Measurements from ENCODE around the gene HACL1.

HACL1 gene

DNA sequence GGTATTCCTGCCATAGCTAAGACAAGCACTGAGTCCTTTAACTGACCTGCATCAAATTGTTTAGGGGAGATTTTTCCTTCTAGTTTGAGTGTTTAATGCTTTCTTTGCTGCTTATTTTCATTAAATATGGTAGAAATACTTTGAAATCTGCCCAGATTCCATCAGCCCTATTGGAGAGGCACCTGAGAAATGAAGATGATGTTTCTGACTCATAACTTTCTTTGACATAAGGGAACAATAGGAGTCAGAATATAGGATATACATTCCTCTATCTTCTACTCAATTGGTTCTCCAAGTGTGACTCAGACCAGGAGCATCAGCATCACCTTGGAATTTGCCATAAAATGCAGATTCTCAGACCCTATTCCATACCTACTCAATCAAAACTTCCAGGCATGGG, 27.6 kb upstream of the HACL1 start:
- Histone ChIP-seq H3K9me3 (ENCODE audit: control insufficient read depth, insufficient read depth, low read depth, low read length) (no peaks in the 10 kb centered on the region), H3K4me3 (ENCODE audit: low read depth, low read length) (no peak overlapping the region), H3K36me3 (ENCODE audit: control insufficient read depth in 2 of 2, insufficient read depth in 1 of 2, low read length in 2 of 2) (no peaks in the 10 kb centered on the region), H3K4me1 (ENCODE audit: control insufficient read depth, insufficient read depth, low read length) (peaks cover 29% of the 10 kb centered on the region), H3K27ac (ENCODE audit: extremely low read depth, low read depth, low read length) (no peak overlapping the region)
- POLR2A ChIA-PET: no interaction called here
- CTCF ChIA-PET: interaction anchor here (2.8 to 3.1 kb wide), 2 partner anchors 173 to 183 kb away, joined by 16 to 22 read pairs; no protein-coding TSS in a partner anchor
- TF ChIP-seq ZNF830 (tag by site-specific recombination; IDR thresholded peaks at IDR 0.05; ENCODE audit: low read depth) (no peak), ZNF558 (tag by site-specific recombination; IDR thresholded peaks at IDR 0.05) (no peak), KLF16 (tag by site-specific recombination; IDR thresholded peaks at IDR 0.05) (no peak), ZNF549 (tag by site-specific recombination; IDR thresholded peaks at IDR 0.05) (no peak), ZFP41 (tag by site-specific recombination; IDR thresholded peaks at IDR 0.05; ENCODE audit: borderline replicate concordance) (no peak), REPIN1 (tag by site-specific recombination; IDR thresholded peaks at IDR 0.05; ENCODE audit: low read depth) (no peak), SP3 (tag by site-specific recombination; IDR thresholded peaks at IDR 0.05) (no peak), ZNF311 (tag by site-specific recombination; IDR thresholded peaks at IDR 0.05; ENCODE audit: borderline replicate concordance) (no peak), PRDM4 (tag by site-specific recombination; IDR thresholded peaks at IDR 0.05) (no peak), ZNF433 (tag by site-specific recombination; IDR thresholded peaks at IDR 0.05; ENCODE audit: low read depth) (no peak), HOXC10 (CRISPR knock-in tag; IDR thresholded peaks at IDR 0.05) (no peak), ZNF677 (tag by site-specific recombination; IDR thresholded peaks at IDR 0.05) (no peak)
- TF ChIP-seq, protein P1, sequence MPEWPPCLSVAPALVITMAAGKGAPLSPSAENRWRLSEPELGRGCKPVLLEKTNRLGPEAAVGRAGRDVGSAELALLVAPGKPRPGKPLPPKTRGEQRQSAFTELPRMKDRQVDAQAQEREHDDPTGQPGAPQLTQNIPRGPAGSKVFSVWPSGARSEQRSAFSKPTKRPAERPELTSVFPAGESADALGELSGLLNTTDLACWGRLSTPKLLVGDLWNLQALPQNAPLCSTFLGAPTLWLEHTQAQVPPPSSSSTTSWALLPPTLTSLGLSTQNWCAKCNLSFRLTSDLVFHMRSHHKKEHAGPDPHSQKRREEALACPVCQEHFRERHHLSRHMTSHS (tag by site-specific recombination; IDR thresholded peaks at IDR 0.05): no peak

- no peak for TF ChIP-seq KLF9 (tag by site-specific recombination; IDR thresholded peaks at IDR 0.05; ENCODE audit: low read depth)
- no peak for TF ChIP-seq ZNF473 (tag by site-specific recombination; IDR thresholded peaks at IDR 0.05)
- no peak for TF ChIP-seq ZNF112 (tag by site-specific recombination; IDR thresholded peaks at IDR 0.05)
- no peak for TF ChIP-seq ZNF561 (tag by site-specific recombination; IDR thresholded peaks at IDR 0.05; ENCODE audit: borderline replicate concordance)
- TF ChIP-seq KLF8 (tag by site-specific recombination; IDR thresholded peaks at IDR 0.05): no peak
- no peak for TF ChIP-seq ZNF747 (tag by site-specific recombination; IDR thresholded peaks at IDR 0.05)
- TF ChIP-seq ZSCAN23 (tag by site-specific recombination; IDR thresholded peaks at IDR 0.05): no peak
- no peak for TF ChIP-seq ZNF600 (tag by site-specific recombination; IDR thresholded peaks at IDR 0.05)
- TF ChIP-seq ZNF433 (tag by site-specific recombination; IDR thresholded peaks at IDR 0.05; ENCODE audit: low read depth): no peak
- TF ChIP-seq YY1 (tag by site-specific recombination; IDR thresholded peaks at IDR 0.05): no peak
- no peak for TF ChIP-seq ZNF544 (tag by site-specific recombination; IDR thresholded peaks at IDR 0.05)
- no peak for TF ChIP-seq GFI1B (tag by site-specific recombination; IDR thresholded peaks at IDR 0.05)
- Histone ChIP-seq H3K9me3 (ENCODE audit: control insufficient read depth, insufficient read depth, low read depth, low read length) (no peaks in the 10 kb centered on the region), H3K36me3 (ENCODE audit: control insufficient read depth in 2 of 2, insufficient read depth in 1 of 2, low read length in 2 of 2) (no peaks in the 10 kb centered on the region), H3K4me1 (ENCODE audit: control insufficient read depth, insufficient read depth, low read length) (no peaks in the 10 kb centered on the region), H3K27ac (ENCODE audit: extremely low read depth, low read depth, low read length) (no peak overlapping the region), H3K4me3 (ENCODE audit: low read depth, low read length) (no peak overlapping the region)
- POLR2A ChIA-PET: no interaction called here
- CTCF ChIA-PET: interaction anchor here (0.7 kb wide), 5 partner anchors 25 to 363 kb away, joined by 3 to 4 read pairs (median 3); no protein-coding TSS in a partner anchor
Measured at GRCh38 chr3:15623535-15624440, 22.4 kb upstream of the HACL1 start.

All from HEK293 (cell line).